Measurements from ENCODE around the gene SDC1. TPM values are rescaled to one million over a fixed set of nuclear protein-coding genes. Genes with fewer than 3 reads are reported as not detected.
"Not testable (repeated sequence)": the region's sequence is repeated elsewhere in the genome, so short reads cannot be mapped to it uniquely, and the experiment has no call there.

SDC1 gene
- total RNA-seq = 100 to 1,000 TPM; 729 to 864 (median 835) TPM

GRCh38 chr2:20224716-20225293 is at the start of gene SDC1:
Gene SDC1, minus strand, starts transcription at chr2:20225130. Its CDS starts 263 bp downstream, at chr2:20224867.
- WGBS, 2 donors = 0% methylated on average over 23 to 33 of the region's 65 CpGs
- H3K4me3 ChIP-seq (ENCODE audit: low read depth, poor library complexity, severe bottlenecking) = peak within 1 kb of the TSS; percentile 31
- intact Hi-C loops (cut with DNase I; ENCODE audit: low total_unique reads) = no loop called here
- DNase-seq (ENCODE audit: low spot score in 2 of 2) = peak in 1 of 2 donors; percentile 84
- no peak for TF ChIP-seq CTCF (IDR thresholded peaks at IDR 0.05)
- no peak for TF ChIP-seq POLR2A (IDR thresholded peaks at IDR 0.05)

- H3K4me3 ChIP-seq (ENCODE audit: low read depth, poor library complexity, severe bottlenecking) = no peak overlapping the region
- 65 to 72% methylated on average over 4 of the region's 4 CpGs for WGBS, 2 donors
- TF ChIP-seq POLR2A (IDR thresholded peaks at IDR 0.05) (no peak), CTCF (IDR thresholded peaks at IDR 0.05) (no peak)
- no peak for DNase-seq (ENCODE audit: low spot score in 2 of 2)
- intact Hi-C loops (cut with DNase I; ENCODE audit: low total_unique reads) = no loop called here
These were observed 48.1 kb upstream of the SDC1 start for GRCh38 chr2:20273042-20273441.

- H3K4me3 ChIP-seq (ENCODE audit: low read depth, poor library complexity, severe bottlenecking); DNase-seq (ENCODE audit: low spot score in 2 of 2); intact Hi-C loops (cut with DNase I; ENCODE audit: low total_unique reads): not testable (repeated sequence)
- WGBS, 2 donors = 87 to 99% methylated on average over 6 of the region's 6 CpGs
These were observed 43.4 kb upstream of the SDC1 start for GRCh38 chr2:20268317-20268716.

GRCh38 chr2:20267529-20267928 is 42.6 kb upstream of the SDC1 start:
- no peak for DNase-seq (ENCODE audit: low spot score in 2 of 2)
- H3K4me3 ChIP-seq (ENCODE audit: low read depth, poor library complexity, severe bottlenecking) = no peak overlapping the region
- 72 to 76% methylated on average over 2 of the region's 2 CpGs for WGBS, 2 donors
- TF ChIP-seq POLR2A (IDR thresholded peaks at IDR 0.05) (no peak), CTCF (IDR thresholded peaks at IDR 0.05) (no peak)
- intact Hi-C loops (cut with DNase I; ENCODE audit: low total_unique reads) = no loop called here

- H3K4me3 ChIP-seq (ENCODE audit: low read depth, poor library complexity, severe bottlenecking) = no peak overlapping the region
- TF ChIP-seq POLR2A (IDR thresholded peaks at IDR 0.05) (no peak), CTCF (IDR thresholded peaks at IDR 0.05) (no peak)
- intact Hi-C loops (cut with DNase I; ENCODE audit: low total_unique reads) = no loop called here
- no peak for DNase-seq (ENCODE audit: low spot score in 2 of 2)
- 83 to 85% methylated on average over 2 of the region's 2 CpGs for WGBS, 2 donors
These were observed 39.7 kb upstream of the SDC1 start for GRCh38 chr2:20264629-20265028.

- WGBS, 2 donors = 98 to 100% methylated on average over 1 of the region's 1 CpG
- TF ChIP-seq CTCF (IDR thresholded peaks at IDR 0.05) (no peak), POLR2A (IDR thresholded peaks at IDR 0.05) (no peak)
These were observed 32.5 kb upstream of the SDC1 start for GRCh38 chr2:20257411-20257810.

More at GRCh38 chr2:20257411-20257810, 32.5 kb upstream of the SDC1 start:
- H3K4me3 ChIP-seq (ENCODE audit: low read depth, poor library complexity, severe bottlenecking) = no peak overlapping the region
- no peak for DNase-seq (ENCODE audit: low spot score in 2 of 2)
- intact Hi-C loops (cut with DNase I; ENCODE audit: low total_unique reads) = no loop called here
